Type B pancreatic cell (in vitro differentiated cells): Measurements from ENCODE around the gene GLT6D1. TPM values are rescaled to one million over a fixed set of nuclear protein-coding genes. Genes with fewer than 3 reads are reported as not detected.

Experiments
- DNase-seq: peaks from one replicate; pipeline ENCODE4 v3.0.0; 2021; ENCODE audit warnings: mixed read lengths; ENCODE audit not compliant: unreplicated experiment; ENCODE audit errors: extremely low spot score
- H3K27ac Mint-ChIP-seq: 2 replicates; pipeline ENCODE4 v1.8.0; 2021; ENCODE audit warnings: mild to moderate bottlenecking, mixed read lengths
- H3K27me3 Mint-ChIP-seq: 2 replicates; pipeline ENCODE4 v1.8.0; 2021; ENCODE audit warnings: mixed read lengths
- H3K36me3 Mint-ChIP-seq: 2 replicates; pipeline ENCODE4 v1.8.0; 2021; ENCODE audit warnings: mixed read lengths
- H3K4me1 Mint-ChIP-seq: one replicate; pipeline ENCODE4 v1.8.0; 2021; ENCODE audit warnings: mixed read lengths; ENCODE audit not compliant: unreplicated experiment
- H3K4me3 Mint-ChIP-seq: 2 replicates; pipeline ENCODE4 v1.8.0; 2021; ENCODE audit warnings: mild to moderate bottlenecking, mixed read lengths
- H3K9me3 Mint-ChIP-seq: 2 replicates; pipeline ENCODE4 v1.8.0; 2021; ENCODE audit warnings: mixed read lengths
- CTCF ChIP-seq: fragments of 200-600 bp; sonication (generic); conservative IDR thresholded peaks from 2 replicates; pipeline ENCODE4 v1.5.0; 2021; ENCODE audit warnings: antibody characterized with exemption, mild to moderate bottlenecking
- total RNA-seq: library from RNA; stranded (reverse); gene quantifications from 2 replicates; pipeline ENCODE4 v1.2.1, GENCODE V29; 2021; ENCODE audit warnings: low replicate concordance

Gene GLT6D1
- total RNA-seq, 1 donor from 2014 or later, result not detected

- Mint-ChIP-seq H3K4me1 (peaks cover 3% of the 10 kb centered on the region), H3K36me3 (no peaks in the 10 kb centered on the region), H3K27me3 (no peaks in the 10 kb centered on the region), H3K9me3 (no peaks in the 10 kb centered on the region), H3K27ac (no peak overlapping the region), H3K4me3 (no peak overlapping the region)
- no peak for TF ChIP-seq CTCF
- peak; percentile 54 for DNase-seq
These were observed 28.0 kb downstream of the GLT6D1 start for GRCh38 chr9:135611142-135611874.

GRCh38 chr9:135610290-135611141 is 28.8 kb downstream of the GLT6D1 start:
- no peak overlapping the region for H3K4me3 Mint-ChIP-seq
- H3K9me3 Mint-ChIP-seq, result no peaks in the 10 kb centered on the region
- peaks cover 3% of the 10 kb centered on the region for H3K4me1 Mint-ChIP-seq
- H3K36me3 Mint-ChIP-seq, result no peaks in the 10 kb centered on the region
- DNase-seq, result peak; percentile 56
- no peak for TF ChIP-seq CTCF
- H3K27ac Mint-ChIP-seq, result no peak overlapping the region
- no peaks in the 10 kb centered on the region for H3K27me3 Mint-ChIP-seq

- no peaks in the 10 kb centered on the region for H3K9me3 Mint-ChIP-seq
These were observed 29.9 kb downstream of the GLT6D1 start for GRCh38 chr9:135609366-135609955.

GRCh38 chr9:135608999-135609317 is 30.4 kb downstream of the GLT6D1 start:
- Mint-ChIP-seq H3K9me3 (no peaks in the 10 kb centered on the region), H3K27ac (peak overlapping the region; percentile 23), H3K27me3 (no peaks in the 10 kb centered on the region), H3K4me3 (no peak overlapping the region), H3K4me1 (peaks cover 3% of the 10 kb centered on the region), H3K36me3 (no peaks in the 10 kb centered on the region)
- no peak for TF ChIP-seq CTCF
- DNase-seq, result no peak

More at GRCh38 chr9:135609366-135609955, 29.9 kb downstream of the GLT6D1 start:
- TF ChIP-seq CTCF, result no peak
- Mint-ChIP-seq H3K4me3 (no peak overlapping the region), H3K27ac (peak overlapping the region; percentile 23), H3K27me3 (no peaks in the 10 kb centered on the region), H3K36me3 (no peaks in the 10 kb centered on the region), H3K4me1 (peaks cover 3% of the 10 kb centered on the region)
- DNase-seq, result peak; percentile 63

- no peaks in the 10 kb centered on the region for H3K36me3 Mint-ChIP-seq
- no peak overlapping the region for H3K27ac Mint-ChIP-seq
- peak; percentile 53 for DNase-seq
- H3K4me3 Mint-ChIP-seq, result no peak overlapping the region
- H3K9me3 Mint-ChIP-seq, result no peaks in the 10 kb centered on the region
- no peak for TF ChIP-seq CTCF
- H3K4me1 Mint-ChIP-seq, result peaks cover 3% of the 10 kb centered on the region
- no peaks in the 10 kb centered on the region for H3K27me3 Mint-ChIP-seq
These were observed 30.9 kb downstream of the GLT6D1 start for GRCh38 chr9:135608294-135608998.
